Loucy (cell line): ENCODE results near the gene PDZRN3.
A peak's percentile ranks its signal among the peaks of the same experiment; 100 is the strongest.

Experiments used
- H2AFZ ChIP-seq: fragments of 200-600 bp; sonication (generic); 2 replicates; pipeline ENCODE4 v1.6.0; 2016; ENCODE audit warnings: antibody characterized with exemption, mild to moderate bottlenecking, low read length, moderate library complexity
- H3F3A ChIP-seq: fragments of 200-600 bp; 2 replicates; pipeline ENCODE4 v1.6.0; 2016; ENCODE audit warnings: antibody characterized with exemption, low read depth, mild to moderate bottlenecking
- H3K27me3 ChIP-seq: fragments of 200-600 bp; sonication (generic); 2 replicates; pipeline ENCODE4 v1.6.1; 2014; ENCODE audit warnings: low read length, mild to moderate bottlenecking; ENCODE audit not compliant: insufficient read depth, poor library complexity, severe bottlenecking
- H3K36me3 ChIP-seq: fragments of 200-600 bp; sonication (generic); 2 replicates; pipeline ENCODE4 v1.6.1; 2016; ENCODE audit warnings: low read length; ENCODE audit not compliant: insufficient read depth
- H3K4me1 ChIP-seq: fragments of 200-600 bp; sonication (generic); 2 replicates; pipeline ENCODE4 v1.5.1; 2014; ENCODE audit warnings: low read length, mild to moderate bottlenecking; ENCODE audit not compliant: insufficient read depth, poor library complexity, severe bottlenecking
- H3K4me2 ChIP-seq: fragments of 200-600 bp; sonication (generic); 2 replicates; pipeline ENCODE4 v1.6.0; 2014; ENCODE audit warnings: antibody characterized with exemption, low read length, low read depth, mild to moderate bottlenecking; ENCODE audit not compliant: poor library complexity, severe bottlenecking
- H3K4me3 ChIP-seq: fragments of 200-600 bp; sonication (generic); 2 replicates; pipeline ENCODE4 v1.5.1; 2014; ENCODE audit warnings: low read length, mild to moderate bottlenecking, mixed read lengths; ENCODE audit not compliant: poor library complexity, severe bottlenecking
- H3K79me2 ChIP-seq: fragments of 200-600 bp; sonication (generic); 2 replicates; pipeline ENCODE4 v1.6.1; 2014; ENCODE audit warnings: low read length; ENCODE audit not compliant: insufficient read depth
- H3K9ac ChIP-seq: fragments of 200-600 bp; sonication (generic); 2 replicates; pipeline ENCODE4 v1.6.0; 2014; ENCODE audit warnings: mild to moderate bottlenecking, low read depth, low read length, moderate library complexity; ENCODE audit not compliant: poor library complexity, severe bottlenecking
- H3K9me2 ChIP-seq: fragments of 200-600 bp; sonication (generic); replicated peaks from 2 replicates; pipeline ENCODE4 v1.6.1; 2016; ENCODE audit warnings: low read depth, low read length, mixed read lengths
- H3K9me3 ChIP-seq: fragments of 200-600 bp; sonication (generic); 2 replicates; pipeline ENCODE4 v1.6.1; 2014; ENCODE audit warnings: mild to moderate bottlenecking, antibody characterized with exemption, low read length, low read depth; ENCODE audit not compliant: insufficient read depth
- H4K20me1 ChIP-seq: fragments of 200-600 bp; sonication (generic); 2 replicates; pipeline ENCODE4 v1.6.0; 2014; ENCODE audit warnings: antibody characterized with exemption, low read length, mild to moderate bottlenecking; ENCODE audit not compliant: insufficient read depth, poor library complexity, severe bottlenecking
- EZH2phosphoT487 ChIP-seq: fragments of 200-600 bp; IDR thresholded peaks from 2 replicates; pipeline ENCODE4 v1.6.1; 2018; ENCODE audit warnings: antibody characterized with exemption, mild to moderate bottlenecking, moderate library complexity, borderline replicate concordance
- TF ChIP-seq, protein P1 (sequence below): fragments of 200-600 bp; sonication (generic); conservative IDR thresholded peaks from 2 replicates; pipeline ENCODE4 v1.5.1; 2014; ENCODE audit warnings: mild to moderate bottlenecking, antibody characterized with exemption, low read length

Gene PDZRN3

GRCh38 chr3:73419179-73419803 lies 205.4 kb downstream of the PDZRN3 start:
- no peaks in the 10 kb centered on the region for H4K20me1 ChIP-seq
- no peak overlapping the region for H3K4me2 ChIP-seq
- H3K79me2 ChIP-seq = no peaks in the 10 kb centered on the region
- no peaks in the 10 kb centered on the region for H3K9me3 ChIP-seq
- H3K27me3 ChIP-seq = no peaks in the 10 kb centered on the region
- no peak overlapping the region for H3K9ac ChIP-seq
- peaks cover 26% of the 10 kb centered on the region for H3K4me1 ChIP-seq
- no peaks in the 10 kb centered on the region for H3K36me3 ChIP-seq
- no peak for TF ChIP-seq EZH2phosphoT487
- TF ChIP-seq, protein P1, sequence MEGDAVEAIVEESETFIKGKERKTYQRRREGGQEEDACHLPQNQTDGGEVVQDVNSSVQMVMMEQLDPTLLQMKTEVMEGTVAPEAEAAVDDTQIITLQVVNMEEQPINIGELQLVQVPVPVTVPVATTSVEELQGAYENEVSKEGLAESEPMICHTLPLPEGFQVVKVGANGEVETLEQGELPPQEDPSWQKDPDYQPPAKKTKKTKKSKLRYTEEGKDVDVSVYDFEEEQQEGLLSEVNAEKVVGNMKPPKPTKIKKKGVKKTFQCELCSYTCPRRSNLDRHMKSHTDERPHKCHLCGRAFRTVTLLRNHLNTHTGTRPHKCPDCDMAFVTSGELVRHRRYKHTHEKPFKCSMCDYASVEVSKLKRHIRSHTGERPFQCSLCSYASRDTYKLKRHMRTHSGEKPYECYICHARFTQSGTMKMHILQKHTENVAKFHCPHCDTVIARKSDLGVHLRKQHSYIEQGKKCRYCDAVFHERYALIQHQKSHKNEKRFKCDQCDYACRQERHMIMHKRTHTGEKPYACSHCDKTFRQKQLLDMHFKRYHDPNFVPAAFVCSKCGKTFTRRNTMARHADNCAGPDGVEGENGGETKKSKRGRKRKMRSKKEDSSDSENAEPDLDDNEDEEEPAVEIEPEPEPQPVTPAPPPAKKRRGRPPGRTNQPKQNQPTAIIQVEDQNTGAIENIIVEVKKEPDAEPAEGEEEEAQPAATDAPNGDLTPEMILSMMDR = peak; percentile 43
- H3F3A ChIP-seq = no peaks in the 10 kb centered on the region
- H2AFZ ChIP-seq = 0 out of 2 replicates have a peak overlapping the region, but pooled peaks have one; percentile 33
- no peaks in the 10 kb centered on the region for H3K9me2 ChIP-seq
- no peak overlapping the region for H3K4me3 ChIP-seq

DNA sequence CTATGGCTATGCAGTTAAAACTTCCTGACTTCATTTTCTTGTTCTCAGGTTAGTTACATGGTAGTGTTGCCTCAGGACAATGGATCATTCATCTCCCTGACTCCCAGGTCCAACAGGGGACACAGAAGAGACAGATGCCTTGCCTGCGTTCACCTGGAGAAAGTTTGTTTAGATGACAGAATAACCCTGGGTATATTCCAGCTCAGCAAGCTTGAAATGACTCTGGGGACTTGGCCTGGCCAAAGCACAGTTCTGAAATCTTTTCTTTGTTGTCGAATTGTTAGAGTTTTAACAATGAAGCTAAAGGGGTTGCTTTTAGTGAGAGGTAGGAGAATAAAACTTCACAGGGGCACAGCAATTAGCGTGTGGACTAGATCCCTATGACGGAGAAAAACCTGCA lies 206.1 kb downstream of the PDZRN3 start:
- H3K9ac ChIP-seq = no peak overlapping the region
- no peak for TF ChIP-seq EZH2phosphoT487
- TF ChIP-seq, protein P1 = no peak

GRCh38 chr3:73415118-73415517 lies 209.6 kb downstream of the PDZRN3 start:
- no peak for TF ChIP-seq EZH2phosphoT487
- TF ChIP-seq, protein P1 = no peak
- H2AFZ ChIP-seq = no peak overlapping the region

More for the DNA sequence above, 206.1 kb downstream of the PDZRN3 start:
- Histone ChIP-seq H3F3A (no peaks in the 10 kb centered on the region), H3K9me3 (no peaks in the 10 kb centered on the region), H4K20me1 (no peaks in the 10 kb centered on the region), H3K36me3 (no peaks in the 10 kb centered on the region), H2AFZ (peak overlapping the region; percentile 33; the same call in 1 of the 2 replicates), H3K79me2 (no peaks in the 10 kb centered on the region), H3K4me1 (peaks cover 32% of the 10 kb centered on the region), H3K4me3 (no peak overlapping the region), H3K4me2 (no peak overlapping the region), H3K27me3 (no peaks in the 10 kb centered on the region), H3K9me2 (no peaks in the 10 kb centered on the region)

More at GRCh38 chr3:73415118-73415517, 209.6 kb downstream of the PDZRN3 start:
- H3K9me3 ChIP-seq = no peaks in the 10 kb centered on the region
- no peak overlapping the region for H3K4me3 ChIP-seq
- peaks cover 27% of the 10 kb centered on the region for H3F3A ChIP-seq
- H3K9ac ChIP-seq = no peak overlapping the region
- H4K20me1 ChIP-seq = no peaks in the 10 kb centered on the region
- no peak overlapping the region for H3K4me2 ChIP-seq
- H3K9me2 ChIP-seq = no peaks in the 10 kb centered on the region
- no peaks in the 10 kb centered on the region for H3K79me2 ChIP-seq
- H3K36me3 ChIP-seq = no peaks in the 10 kb centered on the region
- H3K27me3 ChIP-seq = no peaks in the 10 kb centered on the region
- H3K4me1 ChIP-seq = peaks cover 61% of the 10 kb centered on the region
